Measurements from ENCODE around the gene IKBKG. TPM values are rescaled to one million over a fixed set of nuclear protein-coding genes. Genes with fewer than 3 reads are reported as not detected.

The IKBKG gene
- 33.1 to 46.6 TPM (median 46.0 TPM) in 5 replicates for total RNA-seq (2022; extraction: Qiagen RNA extraction)

GRCh38 chrX:154547245-154548027 lies at the start of gene IKBKG:
Gene IKBKG, plus strand, starts transcription at chrX:154547620. Its CDS starts 4,383 bp downstream, at chrX:154552003.

GRCh38 chrX:154515966-154516655 lies 31.3 kb upstream of the IKBKG start, which contains the start of gene FAM3A:
Gene FAM3A, minus strand, starts transcription at chrX:154516232. Its CDS starts 460 bp downstream, at chrX:154515772.

GRCh38 chrX:154546354-154547244 lies 821 bp upstream of the IKBKG start, which contains the start of gene G6PD:
Gene G6PD, minus strand, starts transcription at chrX:154546846. Its CDS starts 691 bp downstream, at chrX:154546155.

GRCh38 chrX:154584585-154585183 lies 37.3 kb downstream of the IKBKG start, which contains the start of gene CTAG1A:
Gene CTAG1A, plus strand, starts transcription at chrX:154585133. Its CDS starts 74 bp downstream, at chrX:154585207.

Other genes with a start within 250 kb of the IKBKG start
- 1,453 to 1,770 TPM (median 1,639 TPM) in 5 replicates for gene FLNA, start 173.0 kb upstream of the IKBKG start, total RNA-seq (2022; extraction: Qiagen RNA extraction)
- gene EMD, start 168.3 kb upstream of the IKBKG start, total RNA-seq (2022; extraction: Qiagen RNA extraction), result 110 to 171 TPM (median 156 TPM) in 5 replicates
- gene RPL10, start 149.2 kb upstream of the IKBKG start, total RNA-seq (2022; extraction: Qiagen RNA extraction), result 5,551 to 5,842 TPM (median 5,620 TPM) in 5 replicates
- gene DNASE1L1, start 138.4 kb upstream of the IKBKG start, total RNA-seq (2022; extraction: Qiagen RNA extraction), result 24.2 to 33.3 TPM (median 29.6 TPM) in 5 replicates
- gene TAFAZZIN, start 136.1 kb upstream of the IKBKG start, total RNA-seq (2022; extraction: Qiagen RNA extraction), result 30.2 to 41.8 TPM (median 38.8 TPM) in 5 replicates
- 79.6 to 112 TPM (median 110 TPM) in 5 replicates for gene ATP6AP1, start 118.9 kb upstream of the IKBKG start, total RNA-seq (2022; extraction: Qiagen RNA extraction)
- gene GDI1, start 110.5 kb upstream of the IKBKG start, total RNA-seq (2022; extraction: Qiagen RNA extraction), result 94.4 to 112 TPM (median 107 TPM) in 5 replicates
- gene FAM50A, start 103.5 kb upstream of the IKBKG start, total RNA-seq (2022; extraction: Qiagen RNA extraction), result 99.6 to 120 TPM (median 116 TPM) in 5 replicates
- 9.7 to 17.8 TPM (median 15.3 TPM) in 5 replicates for gene PLXNA3, start 89.3 kb upstream of the IKBKG start, total RNA-seq (2022; extraction: Qiagen RNA extraction)
- gene LAGE3, start 68.3 kb upstream of the IKBKG start, total RNA-seq (2022; extraction: Qiagen RNA extraction), result 46.0 to 79.0 TPM (median 72.0 TPM) in 5 replicates
- 63.0 to 72.5 TPM (median 69.3 TPM) in 5 replicates for gene UBL4A, start 61.0 kb upstream of the IKBKG start, total RNA-seq (2022; extraction: Qiagen RNA extraction)
- 28.5 to 45.1 TPM (median 42.0 TPM) in 5 replicates for gene SLC10A3, start 57.0 kb upstream of the IKBKG start, total RNA-seq (2022; extraction: Qiagen RNA extraction)
- 33.4 to 47.5 TPM (median 46.5 TPM) in 5 replicates for gene FAM3A, start 31.4 kb upstream of the IKBKG start, total RNA-seq (2022; extraction: Qiagen RNA extraction)
- 1,443 to 1,631 TPM (median 1,552 TPM) in 5 replicates for gene G6PD, start 774 bp upstream of the IKBKG start, total RNA-seq (2022; extraction: Qiagen RNA extraction)
- gene CTAG1A, start 37.5 kb downstream of the IKBKG start, total RNA-seq (2022; extraction: Qiagen RNA extraction), result not detected in 5 replicates
- not detected in 5 replicates for gene CTAG1B, start 71.7 kb downstream of the IKBKG start, total RNA-seq (2022; extraction: Qiagen RNA extraction)
- gene CTAG2, start 106.0 kb downstream of the IKBKG start, total RNA-seq (2022; extraction: Qiagen RNA extraction), result not detected in 5 replicates
- gene GAB3, start 203.5 kb downstream of the IKBKG start, total RNA-seq (2022; extraction: Qiagen RNA extraction), result 0.36 to 0.78 TPM (median 0.47 TPM) in 5 replicates
- gene DKC1, start 215.2 kb downstream of the IKBKG start, total RNA-seq (2022; extraction: Qiagen RNA extraction), result 153 to 208 TPM (median 161 TPM) in 5 replicates

All from A549 treated with CORT108297 at 1 μM for 4 hours (cell line).